K562 (cell line): ENCODE results near the gene RPL27. TPM values are rescaled to one million over a fixed set of nuclear protein-coding genes. Genes with fewer than 3 reads are reported as not detected.

ENCODE experiments used
- AFF4 ChIP-seq: sonication (generic); formaldehyde crosslinking; IDR thresholded peaks from 2 replicates; pipeline ENCODE4 v1.8.0; 2023; ENCODE audit warnings: mild to moderate bottlenecking, missing genetic modification reagents
- CC2D1A ChIP-seq: fragments of 450-650 bp; IDR thresholded peaks from 2 replicates; pipeline ENCODE4 v1.6.1; 2017; ENCODE audit warnings: mild to moderate bottlenecking
- CTBP1 ChIP-seq: fragments of 450-650 bp; IDR thresholded peaks from 2 replicates; pipeline ENCODE4 v1.6.1; 2016; ENCODE audit warnings: borderline replicate concordance
- CUX1 ChIP-seq: fragments of 200-800 bp; sonication (Bioruptor generic); IDR thresholded peaks from 2 replicates; pipeline ENCODE4 v1.6.1; 2016; ENCODE audit warnings: missing genetic modification characterization, missing compliant biosample characterization
- E2F8 ChIP-seq: fragments of 450-650 bp; IDR thresholded peaks from 2 replicates; pipeline ENCODE4 v1.7.1; 2018; ENCODE audit warnings: mild to moderate bottlenecking, low read depth; ENCODE audit not compliant: partially characterized antibody
- ERF ChIP-seq: fragments of 450-650 bp; formaldehyde crosslinking; IDR thresholded peaks from 2 replicates; pipeline ENCODE4 v1.4.0; 2020; ENCODE audit warnings: mild to moderate bottlenecking, mixed read lengths
- HBP1 ChIP-seq: fragments of 450-650 bp; formaldehyde crosslinking; IDR thresholded peaks from 2 replicates; pipeline ENCODE4 v1.4.0; 2022; ENCODE audit warnings: missing genetic modification characterization
- NFE2 ChIP-seq: IDR thresholded peaks from 2 replicates; pipeline ENCODE4 v1.6.1; 2014; ENCODE audit warnings: antibody characterized with exemption, low read depth
- NFRKB ChIP-seq: fragments of 450-650 bp; IDR thresholded peaks from 2 replicates; pipeline ENCODE4 v1.6.1; 2016; ENCODE audit warnings: low read depth
- NR2F6 ChIP-seq: fragments of 450-650 bp; formaldehyde crosslinking; IDR thresholded peaks from 2 replicates; pipeline ENCODE4 v1.4.0; 2020; ENCODE audit warnings: mild to moderate bottlenecking
- POLR2B ChIP-seq: fragments of 450-650 bp; IDR thresholded peaks from 2 replicates; pipeline ENCODE4 v1.6.1; 2018; ENCODE audit warnings: low read depth; ENCODE audit not compliant: partially characterized antibody
- PYGO2 ChIP-seq: fragments of 450-650 bp; IDR thresholded peaks from 2 replicates; pipeline ENCODE4 v1.6.1; 2016; ENCODE audit warnings: mild to moderate bottlenecking, missing genetic modification characterization, moderate library complexity, missing compliant biosample characterization
- RBM25 ChIP-seq: fragments of 200-400 bp; formaldehyde crosslinking; IDR thresholded peaks from 2 replicates; pipeline ENCODE4 v1.6.1; 2018; ENCODE audit warnings: low read length, low read depth, moderate library complexity; ENCODE audit not compliant: severe bottlenecking
- SMARCA4 ChIP-seq: fragments of 450-650 bp; IDR thresholded peaks from 2 replicates; pipeline ENCODE4 v1.6.1; 2016
- TARDBP ChIP-seq: fragments of 450-650 bp; IDR thresholded peaks from 2 replicates; pipeline ENCODE4 v1.6.1; 2016
- polyA plus RNA-seq, 8 experiments: library from polyadenylated mRNA; depleted of rRNA in 4 of 8; stranded (reverse) in 5 of 8; unstranded in 3 of 8; fragments of >200 nt; fragmentation: Nextera tagmentation in 2 of 8; fragmentation: Illumina TruSeq in 1 of 8; extraction: Ambion mirVana in 2 of 8; extraction: Trizol in 1 of 8; gene quantifications; 2 replicates each; pipeline versions ENCODE4 v1.2.1 to v1.2.3, GENCODE V29; 2011 to 2014; ENCODE audit warnings: inconsistent platforms in 1 of 8, missing spikeins in 1 of 8
- total RNA-seq, 7 experiments: library from RNA; depleted of rRNA in 6 of 7; stranded (reverse); fragments of >200 nt in 6 of 7; fragmentation: Illumina TruSeq in 2 of 7; extraction: Trizol in 2 of 7; gene quantifications; 2 replicates each; pipeline versions ENCODE4 v1.2.1 to v1.2.3, GENCODE V29; 2011 to 2021; ENCODE audit warnings: low replicate concordance in 1 of 7

RPL27 gene
- total and polyA plus RNA-seq, 9 of the 15 experiments (the other 6 are each of a cell fraction or from before 2014, with no cell fraction given): 1,539 to 6,155 (median 3,710) TPM

DNA sequence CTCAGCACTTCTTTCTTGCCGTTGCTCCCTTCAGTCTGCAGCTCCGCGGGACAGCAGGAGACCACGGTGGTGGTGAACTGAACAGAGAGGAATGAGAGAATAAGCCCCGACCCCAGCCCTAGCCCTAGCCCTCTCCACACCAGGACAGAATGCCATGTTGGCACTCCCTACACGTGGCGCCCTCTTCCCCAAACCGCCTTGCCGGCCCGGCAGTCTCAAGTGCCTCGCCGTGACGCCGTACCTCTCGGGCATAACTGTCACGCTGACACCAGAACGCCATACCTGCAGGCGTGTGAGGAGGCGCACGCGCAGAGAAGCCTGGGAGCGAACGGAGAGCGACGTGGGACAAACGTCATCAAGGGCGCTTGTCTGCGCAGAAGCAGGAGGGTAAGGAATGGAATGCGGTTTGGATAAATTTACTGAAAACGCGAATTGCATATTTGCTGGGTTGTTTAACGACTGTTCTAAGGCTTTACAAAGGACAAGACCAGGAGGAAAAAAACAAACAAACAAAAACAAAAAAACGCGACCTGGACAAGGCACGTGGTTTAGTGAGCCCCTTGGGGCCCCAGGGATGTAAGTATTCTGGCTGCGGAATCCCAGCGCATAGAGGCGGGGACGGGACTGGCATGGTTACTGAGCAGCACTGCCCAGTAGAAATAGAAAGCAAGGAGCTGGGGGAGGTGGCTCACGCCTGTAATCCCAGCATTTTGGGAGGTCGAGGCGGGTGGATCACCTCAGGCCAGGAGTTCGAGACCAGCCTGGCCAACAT lies 33.9 kb upstream of the RPL27 start, which contains the start of gene AARSD1 (continued):
- TF ChIP-seq CUX1 (CRISPR knock-in tag) (no peak), NFE2 (0 out of 2 replicates have a peak, but pooled peaks have one; percentile 15), RBM25 (no peak), AFF4 (no peak), ERF (CRISPR knock-in tag) (no peak), CC2D1A (0 out of 2 replicates have a peak, but pooled peaks have one; percentile 43), NR2F6 (CRISPR knock-in tag) (no peak), SMARCA4 (no peak), HBP1 (CRISPR knock-in tag) (0 out of 2 replicates have a peak, but pooled peaks have one; percentile 20), TARDBP (0 out of 2 replicates have a peak, but pooled peaks have one; percentile 40), NFRKB (peak; percentile 79; the same call in 1 of the 2 replicates), CTBP1 (peak; percentile 49; the same call in 1 of the 2 replicates), E2F8 (no peak), PYGO2 (tag) (no peak), POLR2B (peak; percentile 95)
